ENCODE measurements around the gene CYP46A1.

GRCh38 chr14:99724939-99725773 lies 41.1 kb downstream of the CYP46A1 start:
- no peak for TF ChIP-seq CTCF (IDR thresholded peaks at IDR 0.05; ENCODE audit: low read length)
- no peak for TF ChIP-seq EZH2 (IDR thresholded peaks at IDR 0.05; ENCODE audit: borderline replicate concordance, low read length)
